DOHH2 (cell line): ENCODE measurements around the gene NUP210.

Experiments
- H3F3A ChIP-seq: fragments of 200-600 bp; sonication (generic), shearing (Covaris generic); 2 replicates; pipeline ENCODE4 v1.6.0; 2016; ENCODE audit warnings: antibody characterized with exemption, mild to moderate bottlenecking; ENCODE audit not compliant: control insufficient read depth, insufficient read depth
- H3K27ac ChIP-seq: fragments of 200-600 bp; sonication (generic); 2 replicates; pipeline ENCODE4 v1.5.1; 2014; ENCODE audit warnings: low read depth, mild to moderate bottlenecking, low read length, moderate library complexity
- H3K27me3 ChIP-seq: fragments of 200-600 bp; sonication (generic); 2 replicates; pipeline ENCODE4 v1.6.1; 2014; ENCODE audit warnings: mild to moderate bottlenecking, low read length, mixed read lengths; ENCODE audit not compliant: control insufficient read depth
- H3K36me3 ChIP-seq: fragments of 200-600 bp; sonication (generic); 2 replicates; pipeline ENCODE4 v1.6.1; 2014; ENCODE audit warnings: mild to moderate bottlenecking, low read length, moderate library complexity, mixed read lengths; ENCODE audit not compliant: control insufficient read depth
- H3K4me1 ChIP-seq: fragments of 200-600 bp; sonication (generic); 2 replicates; pipeline ENCODE4 v1.6.1; 2014; ENCODE audit warnings: mild to moderate bottlenecking, low read length, mixed read lengths; ENCODE audit not compliant: control insufficient read depth
- H3K4me2 ChIP-seq: fragments of 200-600 bp; sonication (generic); 2 replicates; pipeline ENCODE4 v1.6.0; 2014; ENCODE audit warnings: mild to moderate bottlenecking, low read length, moderate library complexity
- H3K4me3 ChIP-seq: fragments of 200-600 bp; sonication (generic); 2 replicates; pipeline ENCODE4 v1.5.1; 2014; ENCODE audit warnings: mild to moderate bottlenecking, low read length, mixed read lengths
- H3K79me2 ChIP-seq: fragments of 200-600 bp; sonication (generic); 2 replicates; pipeline ENCODE4 v1.6.1; 2014; ENCODE audit warnings: mild to moderate bottlenecking, low read length, mixed read lengths; ENCODE audit not compliant: control insufficient read depth
- H3K9me2 ChIP-seq: fragments of 200-600 bp; sonication (generic); replicated peaks from 2 replicates; pipeline ENCODE4 v1.6.1; 2014; ENCODE audit warnings: mild to moderate bottlenecking, low read length, mixed read lengths; ENCODE audit not compliant: control insufficient read depth
- H3K9me3 ChIP-seq: fragments of 200-600 bp; sonication (generic); 2 replicates; pipeline ENCODE4 v1.6.1; 2014; ENCODE audit warnings: antibody characterized with exemption, low read length, mixed read lengths; ENCODE audit not compliant: control insufficient read depth, insufficient read depth
- H4K20me1 ChIP-seq: fragments of 200-600 bp; sonication (generic); 2 replicates; pipeline ENCODE4 v1.6.0; 2014; ENCODE audit warnings: low read depth, mild to moderate bottlenecking, antibody characterized with exemption, low read length, moderate library complexity; ENCODE audit not compliant: control insufficient read depth, insufficient read depth
- EZH2phosphoT487 ChIP-seq: fragments of 200-600 bp; sonication (generic); IDR thresholded peaks from 2 replicates; pipeline ENCODE4 v1.6.1; 2017; ENCODE audit warnings: borderline replicate concordance, mild to moderate bottlenecking, antibody characterized with exemption, low read length, moderate library complexity, mixed read lengths
- TF ChIP-seq, protein P1 (sequence below): fragments of 200-600 bp; sonication (generic); IDR thresholded peaks from one replicate; pipeline ENCODE4 v1.5.1; 2014; ENCODE audit warnings: antibody characterized with exemption, mild to moderate bottlenecking, low read depth, low read length; ENCODE audit not compliant: poor library complexity, severe bottlenecking

Gene NUP210

DNA sequence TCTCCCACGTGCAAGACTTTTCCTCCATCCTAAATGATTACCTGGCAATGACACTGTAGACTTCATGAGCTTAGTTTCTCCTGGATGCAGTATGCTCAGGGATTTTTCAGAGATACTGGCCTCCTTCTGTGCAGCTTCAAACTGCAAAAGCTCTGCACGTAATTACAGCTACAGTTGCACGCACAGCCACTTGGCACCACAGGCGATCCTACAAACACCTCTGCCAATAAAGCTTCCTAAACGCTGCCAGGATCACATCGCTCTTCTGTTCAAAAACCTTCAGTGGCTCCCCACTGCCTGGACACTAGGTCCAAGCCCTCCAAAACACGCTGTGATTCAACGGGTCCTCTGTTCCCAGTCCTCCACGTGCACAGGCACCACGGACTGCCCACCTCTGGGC is 49.5 kb downstream of the NUP210 start:
- TF ChIP-seq, protein P1, sequence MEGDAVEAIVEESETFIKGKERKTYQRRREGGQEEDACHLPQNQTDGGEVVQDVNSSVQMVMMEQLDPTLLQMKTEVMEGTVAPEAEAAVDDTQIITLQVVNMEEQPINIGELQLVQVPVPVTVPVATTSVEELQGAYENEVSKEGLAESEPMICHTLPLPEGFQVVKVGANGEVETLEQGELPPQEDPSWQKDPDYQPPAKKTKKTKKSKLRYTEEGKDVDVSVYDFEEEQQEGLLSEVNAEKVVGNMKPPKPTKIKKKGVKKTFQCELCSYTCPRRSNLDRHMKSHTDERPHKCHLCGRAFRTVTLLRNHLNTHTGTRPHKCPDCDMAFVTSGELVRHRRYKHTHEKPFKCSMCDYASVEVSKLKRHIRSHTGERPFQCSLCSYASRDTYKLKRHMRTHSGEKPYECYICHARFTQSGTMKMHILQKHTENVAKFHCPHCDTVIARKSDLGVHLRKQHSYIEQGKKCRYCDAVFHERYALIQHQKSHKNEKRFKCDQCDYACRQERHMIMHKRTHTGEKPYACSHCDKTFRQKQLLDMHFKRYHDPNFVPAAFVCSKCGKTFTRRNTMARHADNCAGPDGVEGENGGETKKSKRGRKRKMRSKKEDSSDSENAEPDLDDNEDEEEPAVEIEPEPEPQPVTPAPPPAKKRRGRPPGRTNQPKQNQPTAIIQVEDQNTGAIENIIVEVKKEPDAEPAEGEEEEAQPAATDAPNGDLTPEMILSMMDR: no peak
- TF ChIP-seq EZH2phosphoT487: no peak
- Histone ChIP-seq H4K20me1 (no peaks in the 10 kb centered on the region; the same call in 1 of the 2 replicates), H3K79me2 (peaks cover 5% of the 10 kb centered on the region), H3K36me3 (peaks cover 85% of the 10 kb centered on the region), H3K4me2 (no peak overlapping the region), H3K4me3 (no peak overlapping the region), H3K9me3 (no peaks in the 10 kb centered on the region), H3K9me2 (no peaks in the 10 kb centered on the region), H3F3A (no peaks in the 10 kb centered on the region), H3K27me3 (no peaks in the 10 kb centered on the region), H3K4me1 (no peaks in the 10 kb centered on the region), H3K27ac (no peak overlapping the region)

DNA sequence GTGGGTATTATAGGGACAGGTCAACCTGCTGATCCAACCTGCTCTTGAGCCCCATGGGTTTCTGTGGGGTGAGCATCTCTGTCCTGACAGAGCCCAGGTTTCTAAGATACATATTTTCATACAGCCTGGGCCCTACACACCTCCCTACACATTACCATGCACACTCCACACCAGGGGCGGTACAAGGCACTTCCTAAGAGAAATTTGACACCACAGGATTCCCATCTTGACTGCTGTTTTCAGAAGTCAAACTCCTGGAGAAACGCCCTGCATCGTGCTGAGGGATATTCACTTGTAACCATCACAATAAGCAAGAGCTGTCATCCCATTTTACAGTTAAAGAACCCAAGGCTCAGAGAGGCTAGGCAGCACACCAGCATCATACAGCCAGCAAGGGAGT is 50.1 kb downstream of the NUP210 start:
- Histone ChIP-seq H3K79me2 (peaks cover 5% of the 10 kb centered on the region), H3K27me3 (no peaks in the 10 kb centered on the region), H3K36me3 (peaks cover 85% of the 10 kb centered on the region)

DNA sequence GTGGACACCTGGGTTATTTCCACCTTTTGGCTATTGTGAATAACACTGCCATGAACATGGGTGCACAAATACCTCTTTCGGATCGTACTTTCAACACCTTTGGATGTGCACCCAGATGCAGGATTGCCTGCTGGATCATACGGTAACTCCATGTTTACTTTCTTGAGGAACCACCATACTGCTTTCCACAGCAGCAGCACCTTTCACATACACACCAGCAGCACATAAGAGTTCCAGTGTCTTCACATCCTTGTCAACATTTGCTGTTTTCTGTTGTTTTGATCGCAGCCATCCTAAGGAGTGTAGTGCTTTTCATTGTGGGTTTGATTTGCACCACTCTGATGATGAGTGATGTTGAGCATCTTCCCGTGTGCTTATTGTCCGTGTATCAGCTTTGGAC is 51.3 kb downstream of the NUP210 start:
- TF ChIP-seq, protein P1: no peak
- no peak for TF ChIP-seq EZH2phosphoT487
- Histone ChIP-seq H3K27me3 (no peaks in the 10 kb centered on the region), H3K4me1 (no peaks in the 10 kb centered on the region)

More for the DNA sequence above, 50.1 kb downstream of the NUP210 start:
- H3K4me1 ChIP-seq: no peaks in the 10 kb centered on the region
- no peaks in the 10 kb centered on the region for H3F3A ChIP-seq
- no peak overlapping the region for H3K27ac ChIP-seq
- H3K9me3 ChIP-seq: no peaks in the 10 kb centered on the region
- TF ChIP-seq, protein P1: no peak
- no peak for TF ChIP-seq EZH2phosphoT487
- no peaks in the 10 kb centered on the region for H3K9me2 ChIP-seq
- H4K20me1 ChIP-seq: no peaks in the 10 kb centered on the region; the same call in 1 of the 2 replicates
- H3K4me2 ChIP-seq: no peak overlapping the region
- H3K4me3 ChIP-seq: no peak overlapping the region

DNA sequence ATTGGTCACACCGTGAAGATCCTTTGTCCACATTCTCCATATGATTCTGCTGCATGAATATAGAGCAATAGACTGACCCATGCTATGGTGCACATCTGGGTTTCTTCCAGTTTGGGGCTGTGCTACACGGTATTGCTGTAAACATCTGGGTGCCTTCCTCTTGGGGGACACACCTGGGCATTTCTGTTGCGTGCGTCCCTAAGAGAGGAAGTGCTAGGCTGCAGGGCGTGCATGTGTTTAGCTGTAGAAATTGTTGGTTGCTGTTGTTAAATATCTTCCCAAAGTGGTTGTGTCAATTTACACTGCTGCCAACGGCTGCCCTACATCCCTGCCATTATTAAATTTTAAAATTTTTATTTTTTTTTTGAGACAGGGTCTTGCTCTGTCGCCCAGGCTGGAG is 52.4 kb downstream of the NUP210 start:
- H3K36me3 ChIP-seq: peaks cover 86% of the 10 kb centered on the region
- H3K9me3 ChIP-seq: no peaks in the 10 kb centered on the region
- no peak for TF ChIP-seq EZH2phosphoT487
- TF ChIP-seq, protein P1: no peak
- no peaks in the 10 kb centered on the region for H3K9me2 ChIP-seq
- H3K79me2 ChIP-seq: peaks cover 5% of the 10 kb centered on the region
- H3K4me2 ChIP-seq: no peak overlapping the region
- no peak overlapping the region for H3K27ac ChIP-seq
- no peaks in the 10 kb centered on the region for H3K4me1 ChIP-seq
- no peaks in the 10 kb centered on the region for H3F3A ChIP-seq
- no peaks in the 10 kb centered on the region for H3K27me3 ChIP-seq
- no peak overlapping the region for H3K4me3 ChIP-seq
- peaks cover 5% of the 10 kb centered on the region; the same call in 1 of the 2 replicates for H4K20me1 ChIP-seq

More for the DNA sequence above, 51.3 kb downstream of the NUP210 start:
- Histone ChIP-seq H3K4me3 (no peak overlapping the region), H3K9me3 (no peaks in the 10 kb centered on the region), H3K36me3 (peaks cover 86% of the 10 kb centered on the region), H3K79me2 (peaks cover 5% of the 10 kb centered on the region), H3K27ac (no peak overlapping the region), H3F3A (no peaks in the 10 kb centered on the region), H4K20me1 (no peaks in the 10 kb centered on the region; the same call in 1 of the 2 replicates), H3K9me2 (no peaks in the 10 kb centered on the region), H3K4me2 (no peak overlapping the region)
